Measurements from ENCODE around the gene RABEP2. TPM values are rescaled to one million over a fixed set of nuclear protein-coding genes. Genes with fewer than 3 reads are reported as not detected.

The RABEP2 gene
- total and polyA plus RNA-seq, 9 of the 15 experiments (the other 6 are each of a cell fraction or from before 2014, with no cell fraction given) = 0.15 to 13.4 (median 3.5) TPM

DNA sequence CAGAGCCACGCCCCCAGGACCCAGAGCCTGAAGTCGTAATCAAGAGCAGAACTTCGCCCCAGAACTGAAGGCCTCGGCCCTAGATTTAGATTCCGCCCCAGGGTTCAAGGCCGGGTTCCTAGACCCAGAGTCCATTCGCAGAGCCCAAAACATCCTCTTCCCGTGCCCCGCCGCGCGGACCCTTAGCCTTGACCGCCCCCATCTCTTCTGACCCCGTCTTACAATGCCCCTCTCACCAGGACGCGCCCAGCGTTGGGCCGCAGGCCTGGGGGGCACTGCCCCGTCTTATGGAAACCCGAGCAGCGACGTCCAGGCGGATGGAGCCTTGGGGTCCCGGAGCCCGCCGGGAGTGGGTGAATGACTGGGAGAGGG lies 11.7 kb upstream of the RABEP2 start (continued):
- TF ChIP-seq ZFX (CRISPR knock-in tag; IDR thresholded peaks at IDR 0.05) = peak; percentile 78
- TF ChIP-seq, protein P1, sequence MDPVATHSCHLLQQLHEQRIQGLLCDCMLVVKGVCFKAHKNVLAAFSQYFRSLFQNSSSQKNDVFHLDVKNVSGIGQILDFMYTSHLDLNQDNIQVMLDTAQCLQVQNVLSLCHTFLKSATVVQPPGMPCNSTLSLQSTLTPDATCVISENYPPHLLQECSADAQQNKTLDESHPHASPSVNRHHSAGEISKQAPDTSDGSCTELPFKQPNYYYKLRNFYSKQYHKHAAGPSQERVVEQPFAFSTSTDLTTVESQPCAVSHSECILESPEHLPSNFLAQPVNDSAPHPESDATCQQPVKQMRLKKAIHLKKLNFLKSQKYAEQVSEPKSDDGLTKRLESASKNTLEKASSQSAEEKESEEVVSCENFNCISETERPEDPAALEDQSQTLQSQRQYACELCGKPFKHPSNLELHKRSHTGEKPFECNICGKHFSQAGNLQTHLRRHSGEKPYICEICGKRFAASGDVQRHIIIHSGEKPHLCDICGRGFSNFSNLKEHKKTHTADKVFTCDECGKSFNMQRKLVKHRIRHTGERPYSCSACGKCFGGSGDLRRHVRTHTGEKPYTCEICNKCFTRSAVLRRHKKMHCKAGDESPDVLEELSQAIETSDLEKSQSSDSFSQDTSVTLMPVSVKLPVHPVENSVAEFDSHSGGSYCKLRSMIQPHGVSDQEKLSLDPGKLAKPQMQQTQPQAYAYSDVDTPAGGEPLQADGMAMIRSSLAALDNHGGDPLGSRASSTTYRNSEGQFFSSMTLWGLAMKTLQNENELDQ (CRISPR knock-in tag; IDR thresholded peaks at IDR 0.05; ENCODE audit: borderline replicate concordance) = no peak
- TF ChIP-seq TCFL5 (CRISPR knock-in tag; conservative IDR thresholded peaks at IDR 0.05) = no peak
- no peak for TF ChIP-seq XRCC4 (IDR thresholded peaks at IDR 0.05; ENCODE audit: extremely low read depth, insufficient read depth, insufficient read length)
- no peak for TF ChIP-seq CLOCK (CRISPR knock-in tag; IDR thresholded peaks at IDR 0.05; ENCODE audit: borderline replicate concordance)
- peak; percentile 10 to 33; a peak in 2 of 4 replicates for TF ChIP-seq NRF1 (conservative IDR thresholded peaks at IDR 0.05 in 1 of 2, IDR thresholded peaks at IDR 0.05 in 1 of 2)
- TF ChIP-seq ETV1 (tag; conservative IDR thresholded peaks at IDR 0.05; ENCODE audit: low read depth) = no peak
- no peak for TF ChIP-seq MLX (CRISPR knock-in tag; conservative IDR thresholded peaks at IDR 0.05)
- TF ChIP-seq HMGN3 (IDR thresholded peaks at IDR 0.05; ENCODE audit: borderline replicate concordance, extremely low read depth, insufficient read length, low read depth, low read length) = peak; percentile 3
- TF ChIP-seq, protein P2, sequence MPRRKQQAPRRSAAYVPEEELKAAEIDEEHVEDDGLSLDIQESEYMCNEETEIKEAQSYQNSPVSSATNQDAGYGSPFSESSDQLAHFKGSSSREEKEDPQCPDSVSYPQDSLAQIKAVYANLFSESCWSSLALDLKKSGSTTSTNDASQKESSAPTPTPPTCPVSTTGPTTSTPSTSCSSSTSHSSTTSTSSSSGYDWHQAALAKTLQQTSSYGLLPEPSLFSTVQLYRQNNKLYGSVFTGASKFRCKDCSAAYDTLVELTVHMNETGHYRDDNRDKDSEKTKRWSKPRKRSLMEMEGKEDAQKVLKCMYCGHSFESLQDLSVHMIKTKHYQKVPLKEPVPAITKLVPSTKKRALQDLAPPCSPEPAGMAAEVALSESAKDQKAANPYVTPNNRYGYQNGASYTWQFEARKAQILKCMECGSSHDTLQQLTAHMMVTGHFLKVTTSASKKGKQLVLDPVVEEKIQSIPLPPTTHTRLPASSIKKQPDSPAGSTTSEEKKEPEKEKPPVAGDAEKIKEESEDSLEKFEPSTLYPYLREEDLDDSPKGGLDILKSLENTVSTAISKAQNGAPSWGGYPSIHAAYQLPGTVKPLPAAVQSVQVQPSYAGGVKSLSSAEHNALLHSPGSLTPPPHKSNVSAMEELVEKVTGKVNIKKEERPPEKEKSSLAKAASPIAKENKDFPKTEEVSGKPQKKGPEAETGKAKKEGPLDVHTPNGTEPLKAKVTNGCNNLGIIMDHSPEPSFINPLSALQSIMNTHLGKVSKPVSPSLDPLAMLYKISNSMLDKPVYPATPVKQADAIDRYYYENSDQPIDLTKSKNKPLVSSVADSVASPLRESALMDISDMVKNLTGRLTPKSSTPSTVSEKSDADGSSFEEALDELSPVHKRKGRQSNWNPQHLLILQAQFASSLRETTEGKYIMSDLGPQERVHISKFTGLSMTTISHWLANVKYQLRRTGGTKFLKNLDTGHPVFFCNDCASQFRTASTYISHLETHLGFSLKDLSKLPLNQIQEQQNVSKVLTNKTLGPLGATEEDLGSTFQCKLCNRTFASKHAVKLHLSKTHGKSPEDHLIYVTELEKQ (CRISPR knock-in tag; IDR thresholded peaks at IDR 0.05) = no peak
- peak; percentile 9; the same call in 1 of the 2 replicates for TF ChIP-seq POLR2G (IDR thresholded peaks at IDR 0.05; ENCODE audit: low read depth, low read length)
